Measurements from ENCODE around the gene PHTF1.

Gene PHTF1

DNA sequence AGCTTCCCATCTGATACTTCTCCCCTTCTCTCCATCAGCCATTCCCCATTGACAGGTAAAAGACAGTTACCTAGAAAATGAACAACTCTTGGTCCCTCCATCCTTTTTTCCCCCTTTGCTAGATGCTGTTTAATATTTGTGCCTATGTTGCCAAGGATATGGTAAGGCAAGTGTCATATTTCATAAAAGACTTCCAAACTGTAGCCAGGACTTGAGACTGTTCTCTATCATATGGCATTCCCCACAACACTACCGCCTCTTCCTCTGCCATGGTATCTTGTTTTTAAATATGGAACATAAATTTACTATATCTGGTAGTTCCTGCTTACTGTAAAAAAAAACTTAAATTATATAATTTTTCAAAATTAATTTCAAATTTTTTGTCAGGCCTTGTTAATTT is 97.2 kb downstream of the PHTF1 start:
- no peak for DNase-seq

DNA sequence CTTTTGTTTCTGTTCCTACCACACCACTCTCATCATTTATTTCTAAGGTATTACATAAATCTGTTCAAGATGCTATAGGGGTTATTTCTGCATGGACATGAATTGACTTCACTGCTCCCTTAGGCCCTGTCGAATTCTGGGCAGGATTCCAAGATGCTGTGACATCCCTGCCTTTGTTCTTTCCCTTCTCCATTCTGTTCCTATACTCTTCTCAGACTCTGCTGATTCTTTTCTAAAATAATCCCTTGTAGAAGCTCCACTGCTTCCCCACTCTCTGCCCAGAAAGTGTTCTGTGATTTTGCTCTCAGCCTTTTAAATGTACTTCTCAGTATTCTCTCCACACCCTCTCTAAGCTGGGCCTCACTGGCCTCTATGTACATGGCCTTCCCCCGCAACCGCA is 99.2 kb downstream of the PHTF1 start:
- peak; percentile 28 for DNase-seq

DNA sequence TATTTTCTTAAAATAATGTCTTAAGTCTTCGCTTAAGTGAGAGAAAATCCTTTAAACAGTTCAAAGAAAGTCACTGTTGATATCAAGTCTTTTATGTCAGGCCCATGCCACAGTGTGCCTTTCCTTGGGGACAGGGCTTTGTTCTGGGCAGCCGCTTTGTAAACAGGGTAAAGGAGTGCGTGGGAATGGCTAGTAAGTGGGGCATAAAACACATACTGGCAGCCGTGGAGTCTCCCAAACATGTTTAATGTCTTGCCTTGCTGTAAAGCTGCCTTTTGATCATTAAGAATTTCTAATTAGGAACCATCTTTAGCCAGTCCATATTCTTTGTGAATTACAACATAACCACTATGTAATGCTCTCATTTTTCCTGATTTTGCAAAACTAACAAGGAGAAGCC is 99.7 kb downstream of the PHTF1 start:
- DNase-seq = no peak

DNA sequence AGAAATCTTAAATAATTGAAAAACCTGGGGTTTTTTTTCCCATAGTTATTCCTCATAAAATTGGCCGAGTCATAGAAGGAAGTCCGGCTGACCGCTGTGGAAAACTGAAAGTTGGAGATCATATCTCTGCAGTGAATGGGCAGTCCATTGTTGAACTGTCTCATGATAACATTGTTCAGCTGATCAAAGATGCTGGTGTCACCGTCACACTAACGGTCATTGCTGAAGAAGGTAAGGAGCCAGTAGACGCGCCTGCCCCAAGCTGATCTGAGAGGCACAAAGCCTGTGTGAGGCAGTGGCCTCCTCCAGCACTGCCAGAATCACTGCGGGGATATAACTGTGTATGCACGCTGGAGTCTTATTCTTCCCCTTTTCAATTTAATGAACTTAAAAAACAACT is 100.3 kb downstream of the PHTF1 start:
- no peak for DNase-seq

DNA sequence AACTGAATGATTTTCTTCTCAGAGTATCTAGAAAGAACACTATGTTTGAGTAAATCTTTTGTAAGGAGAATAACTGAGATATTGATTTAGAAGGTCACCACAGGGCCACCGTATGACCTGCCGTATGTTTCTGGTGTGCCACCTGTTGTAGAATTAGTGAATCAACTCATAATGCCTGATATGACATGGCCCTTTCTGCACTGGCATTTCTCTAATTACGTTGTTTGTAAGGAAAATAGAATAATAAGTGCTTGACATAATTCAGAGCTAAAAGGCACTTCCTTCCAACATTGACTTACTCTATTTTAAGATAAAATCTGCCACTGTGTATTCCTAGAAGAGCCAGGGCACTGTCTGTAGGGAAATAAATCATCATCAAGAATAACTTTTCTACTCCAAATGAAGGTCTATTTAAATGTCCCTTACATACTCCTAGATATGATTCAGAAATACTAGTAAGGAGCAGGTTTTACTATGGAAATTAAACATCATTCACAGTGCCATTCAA is 101.7 kb downstream of the PHTF1 start:
- no peak for DNase-seq

DNA sequence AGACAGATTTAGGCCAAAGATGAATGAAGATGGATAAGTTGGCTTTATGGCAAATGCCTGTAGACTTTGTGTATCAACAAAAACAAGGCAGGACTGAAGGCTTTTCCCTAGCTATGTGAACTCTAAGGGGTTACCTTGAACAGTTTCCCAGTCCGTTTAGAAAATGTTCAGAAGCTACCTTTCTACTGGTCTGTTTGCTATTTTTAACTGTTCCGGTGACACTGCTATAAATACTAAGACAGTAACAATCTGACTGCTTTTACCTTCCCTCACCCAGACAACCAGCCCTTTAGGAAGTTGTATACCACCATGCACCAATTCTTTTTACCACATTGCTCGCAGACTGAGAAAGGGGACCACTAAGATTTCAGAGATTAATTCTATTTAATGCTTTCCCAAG is 102.2 kb downstream of the PHTF1 start:
- no peak for DNase-seq

DNA sequence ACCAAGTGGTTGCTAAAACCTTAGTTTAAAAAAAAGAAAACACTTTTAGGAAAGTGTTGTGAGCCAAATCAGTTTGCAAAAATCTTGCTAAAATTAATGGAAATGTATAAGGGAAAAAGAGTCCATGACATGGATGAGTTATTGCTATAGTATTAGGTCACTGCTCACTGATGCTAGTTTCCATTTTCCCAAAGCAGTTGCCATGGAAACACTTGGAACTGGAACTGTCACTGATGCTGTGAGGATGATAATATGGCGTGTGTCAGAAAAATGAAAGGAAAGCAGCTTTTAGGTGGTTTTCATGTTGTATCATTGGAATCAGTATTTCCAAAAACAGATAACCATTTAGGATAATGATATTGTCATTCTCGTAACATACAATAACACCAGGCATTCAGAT is 104.4 kb downstream of the PHTF1 start:
- DNase-seq = no peak

DNA sequence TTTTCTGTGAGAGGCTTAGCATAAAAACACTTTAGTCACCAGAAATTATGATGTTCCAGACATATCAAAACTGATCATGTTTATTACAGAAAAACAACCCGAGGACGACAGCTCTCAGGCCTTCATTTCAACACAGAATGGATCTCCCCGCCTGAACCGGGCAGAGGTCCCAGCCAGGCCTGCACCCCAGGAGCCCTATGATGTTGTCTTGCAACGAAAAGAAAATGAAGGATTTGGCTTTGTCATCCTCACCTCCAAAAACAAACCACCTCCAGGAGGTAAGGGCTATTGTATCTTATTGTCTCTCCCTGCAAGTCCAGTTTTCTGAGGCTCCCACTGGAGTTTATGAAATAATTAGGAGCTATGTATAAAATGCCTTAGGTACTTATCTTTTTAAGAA is 105.5 kb downstream of the PHTF1 start:
- DNase-seq = no peak

DNA sequence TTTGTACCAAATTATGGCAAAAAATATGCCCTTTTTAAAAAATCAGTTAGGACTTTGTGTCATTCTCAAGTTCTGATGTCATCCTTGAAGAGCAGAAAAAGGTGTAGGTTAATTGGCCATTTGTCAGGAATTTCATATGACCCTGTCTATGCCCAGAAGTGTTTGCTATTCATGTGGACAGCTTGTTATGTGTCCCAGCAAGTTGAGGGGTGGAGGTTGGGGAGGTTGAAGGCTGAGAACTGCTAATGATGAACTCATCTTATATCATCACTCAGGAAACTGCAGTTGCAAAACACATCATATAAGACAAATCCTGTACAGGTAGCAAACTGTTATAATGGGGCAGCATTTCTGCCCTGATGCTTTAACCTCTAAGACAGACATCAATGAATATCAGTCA is 106.5 kb downstream of the PHTF1 start:
- DNase-seq = no peak

DNA sequence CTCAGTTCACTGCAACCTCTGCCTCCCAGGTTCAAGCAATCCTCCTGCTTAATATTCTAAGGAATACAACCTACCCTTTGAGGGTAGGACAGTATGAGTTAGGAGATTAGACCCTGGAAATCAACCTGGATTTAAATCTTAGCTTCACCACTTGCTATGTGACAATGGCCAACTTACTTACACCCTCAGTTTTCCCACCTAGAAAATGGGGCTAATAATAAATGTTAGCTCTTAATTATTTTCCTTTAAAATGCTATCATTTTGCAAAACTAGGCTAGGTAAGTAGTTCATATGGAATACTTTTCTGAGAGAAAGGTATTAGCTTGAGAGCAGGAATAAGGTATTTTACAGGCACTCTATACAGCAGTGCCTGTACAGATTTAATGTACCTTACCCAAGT is 110.8 kb downstream of the PHTF1 start:
- DNase-seq = no peak

DNA sequence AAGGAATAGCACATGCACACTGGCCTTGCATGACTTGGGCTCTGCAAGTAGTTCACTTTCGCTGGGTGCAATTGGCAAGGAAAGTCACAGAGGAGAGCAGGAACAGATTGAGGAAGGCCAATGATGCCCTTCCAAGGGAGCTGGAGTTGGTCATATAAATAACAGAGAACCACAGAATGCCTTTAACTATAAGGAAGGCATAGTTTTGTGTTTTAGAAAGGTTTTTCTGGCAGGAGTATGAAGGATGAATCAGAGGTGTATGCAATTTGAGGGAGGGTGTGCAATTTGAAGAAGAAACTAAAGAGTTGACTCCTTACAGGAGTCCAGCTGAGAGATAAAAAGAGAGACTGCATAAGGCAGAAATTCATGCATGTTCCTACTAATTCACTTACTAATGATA is 112.1 kb downstream of the PHTF1 start:
- no peak for DNase-seq
